ENCODE results near the gene CERS3. TPM values are rescaled to one million over a fixed set of nuclear protein-coding genes. Genes with fewer than 3 reads are reported as not detected.

Gene CERS3
- total RNA-seq, 1 donor from 2014 or later: 0.13 TPM

DNA sequence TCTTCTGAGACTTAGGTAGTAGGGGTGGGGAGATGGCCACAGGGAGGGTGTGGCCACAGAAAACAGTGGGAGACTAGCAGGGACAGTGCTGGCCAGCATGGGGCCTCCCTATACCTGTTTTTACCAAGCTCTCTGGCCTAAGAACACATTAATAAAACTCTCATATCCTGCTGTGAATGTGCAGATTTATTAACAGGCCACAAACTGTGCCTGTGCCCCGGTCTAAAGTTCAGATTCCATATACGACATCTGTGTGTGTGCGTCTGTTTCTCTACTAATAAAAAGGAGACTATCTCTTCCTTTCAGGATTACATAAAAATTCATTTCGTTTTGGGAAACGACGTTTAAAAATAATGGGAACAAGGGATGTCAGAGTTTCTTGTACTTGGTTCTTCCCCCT is 94.2 kb downstream of the CERS3 start:
- H3K36me3 Mint-ChIP-seq (ENCODE audit: low read depth): no peaks in the 10 kb centered on the region
- ChIA-PET POLR2A (no interaction called here), CTCF (no interaction called here)
- H3K27ac Mint-ChIP-seq: no peak overlapping the region
- no peaks in the 10 kb centered on the region for H3K27me3 Mint-ChIP-seq
- H3K9me3 Mint-ChIP-seq: peaks cover 2% of the 10 kb centered on the region
- no peak for TF ChIP-seq CTCF (IDR thresholded peaks at IDR 0.05)
- ATAC-seq (ENCODE audit: low read depth) (no peak), DNase-seq (no peak)
- no peak overlapping the region for H3K4me3 Mint-ChIP-seq
- H3K4me1 Mint-ChIP-seq: no peaks in the 10 kb centered on the region
- intact Hi-C loops (cut with micrococcal nuclease): no loop called here

DNA sequence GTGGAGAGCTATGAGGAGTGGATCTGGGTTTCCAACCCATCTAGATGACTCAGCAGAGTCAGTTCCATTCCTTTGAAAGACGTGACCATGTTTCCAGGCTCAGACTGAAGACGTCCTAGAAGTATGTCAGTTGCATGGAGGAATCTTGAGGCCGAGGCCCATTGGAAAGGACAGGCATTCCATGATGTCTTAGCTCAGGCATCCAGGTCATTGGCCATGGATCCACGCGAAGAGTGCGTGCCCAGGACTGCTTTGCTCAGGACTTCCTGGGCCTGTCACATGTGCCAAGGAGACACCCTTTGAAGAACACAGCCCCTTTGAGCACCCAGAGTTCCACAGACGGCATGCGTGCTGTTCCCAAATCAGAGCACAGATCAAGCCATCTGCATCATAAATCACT is 94.7 kb downstream of the CERS3 start:
- CTCF ChIA-PET: no interaction called here
- H3K4me3 Mint-ChIP-seq: no peak overlapping the region

GRCh38 chr15:100433304-100433703 is 95.4 kb downstream of the CERS3 start:
- Mint-ChIP-seq H3K4me1 (no peaks in the 10 kb centered on the region), H3K4me3 (no peak overlapping the region), H3K9me3 (peaks cover 2% of the 10 kb centered on the region), H3K27me3 (no peaks in the 10 kb centered on the region), H3K36me3 (ENCODE audit: low read depth) (no peaks in the 10 kb centered on the region), H3K27ac (no peak overlapping the region)
- ATAC-seq (ENCODE audit: low read depth) (no peak), DNase-seq (no peak)
- intact Hi-C loops (cut with micrococcal nuclease): no loop called here
- ChIA-PET CTCF (interaction anchor here (0.7 kb wide), 1 partner anchor 139 kb away, joined by 3 read pairs; no protein-coding TSS in a partner anchor), POLR2A (no interaction called here)
- TF ChIP-seq CTCF (IDR thresholded peaks at IDR 0.05): no peak

More for the DNA sequence above, 94.7 kb downstream of the CERS3 start:
- no peaks in the 10 kb centered on the region for H3K36me3 Mint-ChIP-seq (ENCODE audit: low read depth)
- TF ChIP-seq CTCF (IDR thresholded peaks at IDR 0.05): no peak
- no peak overlapping the region for H3K27ac Mint-ChIP-seq
- intact Hi-C loops (cut with micrococcal nuclease): no loop called here
- no peaks in the 10 kb centered on the region for H3K4me1 Mint-ChIP-seq
- POLR2A ChIA-PET: no interaction called here
- H3K9me3 Mint-ChIP-seq: peaks cover 2% of the 10 kb centered on the region
- ATAC-seq (ENCODE audit: low read depth) (no peak), DNase-seq (no peak)
- H3K27me3 Mint-ChIP-seq: no peaks in the 10 kb centered on the region

DNA sequence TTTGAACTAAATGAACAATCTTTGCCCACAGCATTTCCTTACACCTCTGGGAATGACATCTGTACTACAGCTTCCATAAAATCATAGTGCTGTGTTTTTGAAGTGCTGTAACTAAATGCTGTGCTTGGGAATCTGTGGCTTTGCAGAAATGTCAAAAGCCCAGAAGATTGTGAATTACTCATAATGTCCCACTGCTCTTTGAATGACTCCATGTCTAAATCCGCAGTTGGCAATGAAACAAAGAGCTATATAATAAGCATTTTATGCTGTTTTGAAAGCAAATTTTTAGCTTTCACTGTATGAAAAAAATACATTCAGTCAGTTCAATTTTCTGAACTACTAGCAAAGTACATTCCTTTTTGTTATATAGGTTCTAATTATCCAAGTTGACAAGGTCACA is 98.3 kb downstream of the CERS3 start:
- CTCF ChIA-PET: no interaction called here
- intact Hi-C loops (cut with micrococcal nuclease): no loop called here
- TF ChIP-seq CTCF (IDR thresholded peaks at IDR 0.05): no peak
- no peak for ATAC-seq (ENCODE audit: low read depth)
- peaks cover 3% of the 10 kb centered on the region for H3K9me3 Mint-ChIP-seq
- DNase-seq: no peak
- H3K4me3 Mint-ChIP-seq: no peak overlapping the region
- POLR2A ChIA-PET: no interaction called here
- no peaks in the 10 kb centered on the region for H3K36me3 Mint-ChIP-seq (ENCODE audit: low read depth)
- H3K27me3 Mint-ChIP-seq: no peaks in the 10 kb centered on the region
- H3K4me1 Mint-ChIP-seq: no peaks in the 10 kb centered on the region
- no peak overlapping the region for H3K27ac Mint-ChIP-seq

- no peaks in the 10 kb centered on the region for H3K36me3 Mint-ChIP-seq (ENCODE audit: low read depth)
- ChIA-PET CTCF (no interaction called here), POLR2A (no interaction called here)
- ATAC-seq (ENCODE audit: low read depth): no peak
- no peak overlapping the region for H3K27ac Mint-ChIP-seq
- H3K9me3 Mint-ChIP-seq: peaks cover 10% of the 10 kb centered on the region
- intact Hi-C loops (cut with micrococcal nuclease): no loop called here
- no peak overlapping the region for H3K4me3 Mint-ChIP-seq
- no peaks in the 10 kb centered on the region for H3K27me3 Mint-ChIP-seq
- DNase-seq: no peak
- H3K4me1 Mint-ChIP-seq: no peaks in the 10 kb centered on the region
- TF ChIP-seq CTCF (IDR thresholded peaks at IDR 0.05): no peak
Observed at GRCh38 chr15:100429116-100429728, 99.5 kb downstream of the CERS3 start.
